HG02623 (cell line): ENCODE results near the gene INAFM2.

Experiments used
- ATAC-seq: cut with Tn5 transposase; IDR thresholded peaks from one replicate; pipeline ENCODE4 v1.9.1; 2021; ENCODE audit warnings: moderate library complexity; ENCODE audit not compliant: unreplicated experiment

The INAFM2 gene

DNA sequence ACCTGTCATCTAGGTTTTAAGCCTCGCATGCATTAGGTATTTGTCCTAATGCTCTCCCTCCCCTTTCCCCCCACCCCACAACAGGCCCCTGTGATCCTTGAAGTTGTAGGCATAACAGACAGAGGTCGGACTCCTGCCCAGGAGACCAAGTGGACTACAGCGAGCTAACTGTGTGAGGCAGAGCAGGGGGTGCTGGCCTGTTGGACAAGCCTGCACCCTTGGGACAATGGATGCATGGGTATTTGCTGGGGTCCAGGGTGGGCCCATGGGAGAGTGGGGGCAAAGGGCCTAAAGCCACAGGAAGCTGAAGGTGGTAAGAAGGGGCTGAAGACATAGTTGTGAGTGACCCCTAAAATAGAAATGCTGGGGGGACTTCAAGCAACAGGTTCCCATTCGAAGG is 18.2 kb upstream of the INAFM2 start:
- ATAC-seq = no peak

GRCh38 chr15:40306371-40306770 is 17.1 kb upstream of the INAFM2 start:
- ATAC-seq = no peak

- ATAC-seq = no peak
Measured at GRCh38 chr15:40306908-40307307, 16.6 kb upstream of the INAFM2 start.

DNA sequence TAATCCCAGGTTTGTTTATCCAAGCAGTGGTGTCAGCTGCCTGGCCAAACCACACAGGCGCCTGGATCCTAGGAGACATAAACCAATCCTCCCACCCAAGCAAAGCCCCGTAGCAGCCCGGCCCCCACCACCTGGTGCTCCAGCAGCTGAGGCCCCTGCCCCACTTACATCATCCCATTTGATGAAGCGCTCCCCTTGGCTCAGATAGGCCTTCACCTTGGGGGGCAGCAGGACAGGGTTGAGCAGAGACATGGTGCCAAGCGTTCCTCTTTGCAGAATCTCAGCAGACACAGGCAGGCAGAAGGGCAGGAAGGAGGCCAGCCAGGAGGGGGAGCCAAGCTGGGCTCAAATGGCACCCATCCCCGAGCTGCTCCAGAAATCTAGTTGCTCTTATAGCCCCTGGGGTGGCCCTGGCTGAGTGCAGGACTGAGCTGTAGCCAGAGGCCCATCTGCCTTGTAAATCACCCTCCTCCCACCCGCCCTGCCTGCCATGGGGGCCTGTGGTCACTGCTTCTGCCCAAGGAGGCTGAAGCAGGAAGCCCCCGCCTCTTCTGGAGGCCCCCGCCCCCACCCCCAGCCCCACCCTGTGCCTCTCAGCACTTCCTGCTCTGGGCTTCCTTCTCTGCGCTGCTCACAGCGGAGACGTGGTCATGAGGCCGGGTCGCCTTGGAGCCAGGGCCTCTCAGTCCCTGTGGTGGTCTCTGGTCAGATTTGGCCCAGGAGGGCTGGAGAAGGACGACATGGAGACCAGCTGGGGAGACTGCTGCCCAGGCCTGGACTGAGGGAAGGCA is 15.9 kb upstream of the INAFM2 start, which contains the start of gene PLCB2:
PLCB2 (minus strand) TSS at position 515 of the 791 bp plus-strand sequence; CDS start at position 252, 263 bp downstream.
- ATAC-seq = peak; percentile 54

DNA sequence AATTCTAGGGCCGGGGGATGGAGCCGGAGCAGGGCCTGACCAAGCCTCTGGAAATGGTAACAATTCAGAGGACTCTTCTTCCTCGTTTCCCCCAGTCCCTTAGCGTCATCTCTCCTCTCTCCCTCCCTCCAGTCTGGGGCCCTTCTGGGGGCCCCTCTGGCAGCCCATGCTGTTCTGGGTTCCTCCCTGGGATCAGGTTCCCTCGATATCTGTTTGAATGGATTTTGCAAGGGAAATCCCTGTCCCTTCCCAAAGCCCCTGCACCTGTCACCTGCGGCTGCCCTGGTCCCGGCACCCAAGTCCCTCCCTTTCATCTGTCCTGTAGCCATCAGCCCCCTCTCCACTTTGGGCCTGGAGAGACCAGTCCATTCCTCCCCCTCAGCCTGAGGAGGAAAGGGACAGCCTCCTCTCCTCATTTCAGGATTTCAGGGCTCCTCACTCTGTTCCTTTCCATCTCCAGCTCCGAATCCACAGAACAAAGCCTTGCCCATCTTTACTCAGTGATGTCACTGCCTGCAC is 14.1 kb upstream of the INAFM2 start:
- no peak for ATAC-seq

- ATAC-seq = no peak
Measured at GRCh38 chr15:40310001-40310959, 13.2 kb upstream of the INAFM2 start.

GRCh38 chr15:40310993-40311392 is 12.5 kb upstream of the INAFM2 start:
- ATAC-seq = no peak

DNA sequence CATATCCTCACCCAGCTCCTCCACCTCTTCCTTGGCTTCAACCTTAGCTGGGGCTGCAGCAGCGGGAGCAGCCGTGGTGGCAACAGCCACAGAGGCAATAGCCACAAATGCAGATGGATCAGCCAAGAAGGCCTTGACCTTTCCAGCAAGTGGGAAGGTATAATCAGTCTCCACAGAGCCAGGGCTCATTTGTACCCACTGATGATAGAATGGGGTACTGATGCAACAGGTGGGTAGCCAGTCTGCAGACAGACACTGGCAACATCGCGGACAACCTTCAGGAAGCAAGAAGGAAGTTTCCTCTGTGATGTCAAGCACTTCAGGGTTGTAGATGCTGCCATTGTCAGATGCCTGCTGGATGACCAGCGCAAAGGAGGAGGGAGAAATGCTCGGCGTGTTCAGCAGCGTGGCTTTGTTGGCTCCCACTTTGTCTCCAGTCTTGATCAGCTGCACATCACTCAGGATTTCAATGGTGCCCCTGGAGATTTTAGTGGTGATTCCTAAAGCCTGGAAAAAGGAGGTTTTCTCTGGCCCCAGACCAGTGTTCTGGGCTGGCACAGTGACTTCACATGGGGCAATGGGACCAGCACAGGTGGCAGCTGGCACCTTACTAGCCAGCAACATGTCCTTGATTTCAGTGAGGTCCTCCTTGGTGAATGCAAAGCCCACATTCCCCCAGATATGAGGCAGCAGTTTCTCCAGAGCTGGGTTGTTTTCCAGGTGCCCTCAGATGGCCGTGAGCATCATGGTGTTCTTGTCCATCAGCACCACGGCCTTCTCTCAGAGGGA is 10.9 kb upstream of the INAFM2 start:
- ATAC-seq = no peak

DNA sequence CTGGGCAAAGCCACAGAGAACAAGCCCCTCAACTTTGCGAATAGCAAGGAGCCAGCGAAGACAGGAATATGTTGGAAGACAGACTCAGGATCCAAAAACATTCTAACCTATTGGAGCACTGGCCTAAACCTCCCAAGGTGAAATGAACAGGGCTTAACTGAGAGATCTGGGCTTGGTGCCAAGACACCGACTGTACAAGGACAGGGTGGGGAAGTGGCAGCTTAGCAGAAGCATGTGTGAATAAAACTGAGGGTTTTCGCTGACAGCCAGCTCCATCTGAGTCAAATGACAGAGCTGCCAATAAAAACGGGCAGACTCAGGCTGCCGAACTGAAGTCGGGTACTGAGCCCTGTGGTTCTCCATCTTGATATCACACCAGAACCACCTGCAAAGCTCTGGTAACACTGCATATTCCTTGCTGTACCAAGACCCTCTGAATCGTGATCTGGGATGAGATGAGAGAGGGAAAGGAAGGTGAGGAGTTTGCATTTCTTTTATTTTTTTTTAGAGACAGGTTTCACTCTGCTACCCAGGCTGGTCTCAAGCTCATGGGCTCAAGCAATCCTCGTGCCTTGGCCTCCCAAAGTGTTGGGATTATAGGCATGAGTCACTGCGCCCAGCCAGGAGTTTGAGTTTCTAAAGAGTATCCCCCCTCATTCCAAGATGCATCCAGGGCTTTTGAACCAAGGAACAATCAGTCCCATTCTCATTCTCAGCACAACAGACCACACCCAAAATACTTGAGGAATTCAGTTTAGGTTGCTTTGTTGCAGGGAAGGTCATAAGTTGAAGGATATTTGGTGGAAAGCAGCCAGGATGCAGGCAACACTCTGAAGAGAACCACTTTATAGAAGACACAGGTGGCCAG is 9.7 kb upstream of the INAFM2 start:
- ATAC-seq = no peak

- no peak for ATAC-seq
Measured at GRCh38 chr15:40314723-40315276, 8.7 kb upstream of the INAFM2 start.

DNA sequence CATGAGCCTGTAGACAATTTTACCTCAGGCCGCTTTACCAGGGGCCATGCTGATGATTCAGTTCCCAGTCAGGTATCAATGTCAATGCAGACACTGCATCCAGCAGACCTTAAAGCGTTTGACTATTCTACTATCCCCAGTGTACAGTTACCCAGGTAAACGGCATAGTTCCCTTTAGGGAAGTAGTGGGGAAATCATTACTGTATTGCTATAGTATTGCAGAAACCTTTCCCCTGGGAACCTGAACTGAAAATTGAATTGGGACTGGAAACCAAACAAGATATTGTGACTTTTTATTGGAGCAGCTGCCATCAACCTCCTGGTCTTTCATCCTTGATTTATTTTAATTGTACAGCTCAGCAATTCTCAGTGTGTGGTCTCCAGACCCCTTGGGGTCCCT is 6.6 kb upstream of the INAFM2 start:
- ATAC-seq = no peak

- ATAC-seq = no peak
Measured at GRCh38 chr15:40317580-40317979, 5.9 kb upstream of the INAFM2 start.

- ATAC-seq = no peak
Measured at GRCh38 chr15:40320409-40320808, 3.1 kb upstream of the INAFM2 start.

GRCh38 chr15:40320931-40321371 is 2.5 kb upstream of the INAFM2 start:
- ATAC-seq = no peak

DNA sequence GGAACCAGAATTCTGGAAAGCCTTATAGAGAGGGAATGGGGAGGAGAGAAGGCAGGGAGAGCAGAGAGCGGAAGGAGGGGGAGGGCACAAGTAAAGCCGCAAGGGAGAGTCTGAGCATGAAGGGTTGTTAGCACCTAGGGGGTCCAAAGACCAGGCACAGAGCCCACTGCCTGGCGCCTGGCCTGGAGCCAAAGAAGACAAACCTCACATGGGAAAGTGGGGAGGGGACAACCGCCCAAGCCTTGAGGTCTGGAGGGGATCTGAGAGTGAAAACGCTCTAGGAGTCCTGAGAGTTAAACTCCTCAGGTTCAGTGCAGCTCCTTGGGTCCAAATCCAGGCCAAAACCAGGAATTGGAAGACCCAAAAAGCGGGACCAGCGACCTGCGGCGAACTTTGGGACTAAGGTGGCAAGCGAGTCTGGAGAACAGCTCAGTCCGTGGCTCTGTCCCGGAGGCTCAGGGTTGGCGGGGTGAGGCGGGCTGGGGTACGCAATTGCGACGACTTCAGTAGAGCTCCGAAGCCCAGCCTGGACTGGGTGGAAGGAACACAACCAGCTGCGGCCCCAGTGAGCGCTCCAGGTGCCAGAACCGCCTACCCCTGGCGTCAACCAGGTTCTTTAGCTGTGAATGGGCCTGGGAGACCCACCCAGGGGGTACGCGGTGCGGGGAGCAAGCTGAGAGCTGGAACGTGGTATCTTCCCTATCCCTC is 807 bp upstream of the INAFM2 start:
- ATAC-seq = no peak

DNA sequence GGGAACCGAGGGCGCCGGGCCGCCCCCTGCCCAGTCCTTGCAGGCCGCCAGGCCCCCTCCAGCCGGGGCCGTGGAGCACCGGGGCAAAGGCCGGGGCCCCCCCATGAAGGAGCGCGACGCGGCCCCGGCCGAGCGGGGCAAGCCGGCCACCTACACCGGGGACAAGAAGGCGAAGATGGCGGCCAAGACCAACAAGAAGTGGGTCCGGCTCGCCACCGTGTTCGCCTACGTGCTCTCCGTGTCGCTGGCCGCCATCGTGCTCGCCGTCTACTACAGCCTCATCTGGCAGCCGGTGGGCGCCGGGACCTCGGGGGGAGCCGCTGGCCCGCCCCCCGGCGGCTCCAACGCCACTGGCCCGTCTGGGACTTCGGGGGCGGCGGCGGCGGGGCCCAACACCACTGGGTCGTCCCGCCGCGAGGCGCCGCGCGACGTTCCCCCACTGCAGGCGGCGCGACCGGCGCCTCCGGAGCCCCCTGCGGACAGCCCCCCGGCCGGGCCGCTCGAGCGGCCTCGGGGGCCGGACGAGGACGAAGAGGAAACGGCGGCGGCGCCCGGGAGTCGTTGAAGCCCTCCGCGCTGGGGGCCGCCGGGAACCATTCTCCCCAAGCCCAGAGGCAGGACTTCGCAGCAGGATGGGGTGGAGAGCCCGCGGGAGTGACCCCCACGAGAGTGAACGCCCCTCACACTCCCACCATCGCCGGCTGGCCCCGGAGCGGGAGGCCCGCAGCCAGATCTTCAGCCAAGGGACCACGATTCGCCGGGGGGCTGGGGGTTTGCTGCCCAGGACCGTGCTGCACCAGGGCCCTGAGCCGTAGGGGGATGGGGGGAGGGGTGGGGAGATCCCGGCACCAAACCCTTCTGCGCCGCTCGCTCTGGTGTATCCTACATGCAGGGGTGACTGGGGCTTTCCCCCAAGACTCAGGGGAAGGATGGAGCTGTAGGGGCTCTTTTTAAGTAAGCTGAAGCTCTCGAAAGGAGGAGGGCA is 753 bp downstream of the INAFM2 start:
- ATAC-seq = peak; percentile 18

GRCh38 chr15:40325188-40325587 is 1.7 kb downstream of the INAFM2 start:
- ATAC-seq = no peak

DNA sequence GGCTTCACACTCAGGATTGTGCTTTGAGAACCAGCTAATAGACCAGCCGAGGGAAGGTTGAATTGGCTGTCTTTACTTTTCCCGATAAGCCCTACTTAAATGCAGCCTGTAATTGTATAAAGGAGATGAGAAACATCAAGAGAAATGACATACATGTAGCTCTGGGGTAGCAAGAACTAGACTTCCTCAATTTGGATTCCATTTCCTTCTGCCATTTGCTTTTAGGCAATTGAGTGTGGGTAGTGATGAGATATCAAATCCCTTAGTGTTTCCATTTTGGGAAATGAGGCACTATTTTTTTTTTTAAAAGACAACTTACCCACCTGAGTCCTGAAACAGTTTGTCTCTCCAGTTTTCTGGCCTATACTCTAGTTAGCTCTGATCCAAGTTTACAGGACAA is 2.2 kb downstream of the INAFM2 start:
- ATAC-seq = no peak
